Panc1 (cell line): ENCODE results near the gene MAP2K5. TPM values are rescaled to one million over a fixed set of nuclear protein-coding genes. Genes with fewer than 3 reads are reported as not detected.

Source experiments
- ATAC-seq: fragments of 200-7000 bp; cut with Tn5 transposase; 2 replicates; pipeline ENCODE4 v1.9.1; 2020; ENCODE audit warnings: mild to moderate bottlenecking, moderate library complexity
- BruUV-seq: library from RNA; stranded (reverse); fragments of 400-500 nt; replicated peaks from 2 replicates; lab custom pipeline; 2021; lab: Mats Ljungman, UMichigan
- CTCF ChIA-PET: fragments of 300-600 bp; sonication (Branson Sonifier 250); formaldehyde crosslinking; loops from one replicate; lab custom pipeline; 2022; ENCODE audit warnings: antibody characterized with exemption; lab: Charles Lee
- POLR2A ChIA-PET: fragments of 300-600 bp; sonication (Branson Sonifier 250); formaldehyde crosslinking; loops from one replicate; lab custom pipeline; 2022; ENCODE audit warnings: antibody characterized with exemption; lab: Charles Lee
- DNase-seq: peaks from one replicate; pipeline ENCODE4 v3.0.0-alpha.2; 2010; ENCODE audit warnings: low read depth, low spot score
- H3K27ac ChIP-seq: 2 replicates; pipeline ENCODE4 v1.5.1; 2011; ENCODE audit warnings: mild to moderate bottlenecking, low read length, inconsistent platforms
- H3K27me3 ChIP-seq: fragments of 200-500 bp; sonication (Bioruptor generic); 2 replicates; pipeline ENCODE4 v1.6.0; 2014; ENCODE audit warnings: low read length, inconsistent platforms; ENCODE audit not compliant: control insufficient read depth, insufficient read depth
- H3K36me3 ChIP-seq: fragments of 200-500 bp; sonication (Bioruptor generic); 2 replicates; pipeline ENCODE4 v1.5.1; 2014; ENCODE audit warnings: inconsistent platforms, mild to moderate bottlenecking, low read length, moderate library complexity; ENCODE audit not compliant: control insufficient read depth, insufficient read depth
- H3K4me1 ChIP-seq: 2 replicates; pipeline ENCODE4 v1.5.1; 2011; ENCODE audit warnings: inconsistent platforms, mild to moderate bottlenecking, low read length, moderate library complexity; ENCODE audit not compliant: control insufficient read depth, insufficient read depth
- H3K4me3 ChIP-seq, 2 experiments: 2 replicates each; pipeline ENCODE4 v1.5.1; 2011 to 2012; ENCODE audit warnings: low read depth in 2 of 2, low read length in 2 of 2, mild to moderate bottlenecking in 2 of 2, inconsistent platforms in 1 of 2, moderate library complexity in 1 of 2
- H3K9me3 ChIP-seq: fragments of 200-500 bp; sonication (Bioruptor generic); 2 replicates; pipeline ENCODE4 v1.5.1; 2014; ENCODE audit warnings: low read depth, mild to moderate bottlenecking, inconsistent platforms, low read length, moderate library complexity; ENCODE audit not compliant: control insufficient read depth, insufficient read depth
- POLR2AphosphoS5 ChIP-seq: IDR thresholded peaks from 2 replicates; pipeline ENCODE4 v1.6.1; 2012; ENCODE audit warnings: mild to moderate bottlenecking, low read depth, low read length, moderate library complexity
- REST ChIP-seq, 2 experiments: IDR thresholded peaks; 2 replicates each; pipeline ENCODE4 v1.6.1; 2011 to 2012; ENCODE audit warnings: low read depth in 2 of 2, control low read depth in 1 of 2, low read length in 1 of 2, mild to moderate bottlenecking in 1 of 2, moderate library complexity in 1 of 2; ENCODE audit not compliant: insufficient read depth in 1 of 2
- SIN3A ChIP-seq: IDR thresholded peaks from 2 replicates; pipeline ENCODE4 v1.6.1; 2012; ENCODE audit warnings: low read depth, mild to moderate bottlenecking, low read length, moderate library complexity, borderline replicate concordance; ENCODE audit not compliant: insufficient read depth
- TCF7L2 ChIP-seq: IDR thresholded peaks from 2 replicates; pipeline ENCODE4 v1.6.1; 2011; ENCODE audit warnings: mild to moderate bottlenecking, low read depth, low read length, inconsistent platforms
- in situ Hi-C: cut with HindIII; loops from 2 replicates; pipeline ENCODE4 v1.10.0; 2016; ENCODE audit warnings: low sequenced_read_pairs, low pct_unique_long_range_greater_than_20kb
- intact Hi-C: fragments of 100-400 bp; cut with micrococcal nuclease; formaldehyde crosslinking; loops from one replicate; pipeline ENCODE4 v1.10.0; 2022; ENCODE audit not compliant: unreplicated experiment
- total RNA-seq: library from RNA; stranded (reverse); gene quantifications from one replicate; pipeline ENCODE4 v1.2.1, GENCODE V29; 2021; ENCODE audit not compliant: unreplicated experiment
- TF ChIP-seq, protein P1 (sequence below): fragments of 450-650 bp; IDR thresholded peaks from 2 replicates; pipeline ENCODE4 v1.5.1; 2017; ENCODE audit warnings: mild to moderate bottlenecking

Gene MAP2K5
- total RNA-seq, 1 experiment from 2014 or later = 18.3 TPM

GRCh38 chr15:67838789-67839332 lies 296.4 kb downstream of the MAP2K5 start:
- DNase-seq (no peak), ATAC-seq (peak; percentile 50)
- H3K36me3 ChIP-seq = no peaks in the 10 kb centered on the region
- peaks cover 61% of the 10 kb centered on the region for H3K4me1 ChIP-seq
- peak overlapping the region; percentile 81 to 85 for H3K4me3 ChIP-seq
- POLR2A ChIA-PET = no interaction called here
- in situ Hi-C loops = no loop called here
- TF ChIP-seq SIN3A (no peak), POLR2AphosphoS5 (no peak), REST (IDR thresholded peaks at IDR 0.05; ENCODE audit: insufficient read depth in 1 of 2, low read depth in 2 of 2, low read length in 1 of 2) (no peak), TCF7L2 (no peak)
- TF ChIP-seq, protein P1, sequence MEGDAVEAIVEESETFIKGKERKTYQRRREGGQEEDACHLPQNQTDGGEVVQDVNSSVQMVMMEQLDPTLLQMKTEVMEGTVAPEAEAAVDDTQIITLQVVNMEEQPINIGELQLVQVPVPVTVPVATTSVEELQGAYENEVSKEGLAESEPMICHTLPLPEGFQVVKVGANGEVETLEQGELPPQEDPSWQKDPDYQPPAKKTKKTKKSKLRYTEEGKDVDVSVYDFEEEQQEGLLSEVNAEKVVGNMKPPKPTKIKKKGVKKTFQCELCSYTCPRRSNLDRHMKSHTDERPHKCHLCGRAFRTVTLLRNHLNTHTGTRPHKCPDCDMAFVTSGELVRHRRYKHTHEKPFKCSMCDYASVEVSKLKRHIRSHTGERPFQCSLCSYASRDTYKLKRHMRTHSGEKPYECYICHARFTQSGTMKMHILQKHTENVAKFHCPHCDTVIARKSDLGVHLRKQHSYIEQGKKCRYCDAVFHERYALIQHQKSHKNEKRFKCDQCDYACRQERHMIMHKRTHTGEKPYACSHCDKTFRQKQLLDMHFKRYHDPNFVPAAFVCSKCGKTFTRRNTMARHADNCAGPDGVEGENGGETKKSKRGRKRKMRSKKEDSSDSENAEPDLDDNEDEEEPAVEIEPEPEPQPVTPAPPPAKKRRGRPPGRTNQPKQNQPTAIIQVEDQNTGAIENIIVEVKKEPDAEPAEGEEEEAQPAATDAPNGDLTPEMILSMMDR = no peak
- intact Hi-C loops = loop anchor here (5.0 to 10.0 kb wide), 3 partner anchors 317 to 594 kb away; partner anchors contain the start of gene C15orf61
- H3K27me3 ChIP-seq = no peaks in the 10 kb centered on the region
- CTCF ChIA-PET = no interaction called here
- peak overlapping the region; percentile 89 for H3K27ac ChIP-seq
- H3K9me3 ChIP-seq = no peaks in the 10 kb centered on the region
- BruUV-seq = no TSS peak

DNA sequence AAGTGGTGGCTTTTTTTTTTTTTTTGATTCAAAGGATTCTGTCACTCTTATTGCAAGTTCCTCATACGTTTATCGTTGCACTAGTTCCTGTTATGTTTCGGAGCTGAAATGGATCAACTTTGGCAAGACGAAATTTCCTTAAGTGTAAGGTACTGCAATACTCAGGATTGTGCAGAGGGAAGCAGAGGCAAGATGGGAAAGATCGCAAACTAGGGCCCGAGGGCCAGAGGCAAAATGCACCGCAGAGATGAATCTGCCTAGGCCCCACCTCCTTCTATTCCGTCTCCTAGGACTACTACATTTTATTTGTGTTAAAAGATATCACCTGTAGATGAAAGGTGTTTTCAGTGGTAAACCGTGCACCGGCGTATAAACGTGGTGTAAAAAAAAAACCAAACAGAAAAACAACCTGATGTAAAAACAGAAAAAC lies 297.0 kb downstream of the MAP2K5 start:
- Histone ChIP-seq H3K27me3 (no peaks in the 10 kb centered on the region), H3K4me3 (peak overlapping the region; percentile 81 to 85), H3K4me1 (peaks cover 68% of the 10 kb centered on the region), H3K9me3 (no peaks in the 10 kb centered on the region), H3K27ac (peak overlapping the region; percentile 89), H3K36me3 (no peaks in the 10 kb centered on the region)
- BruUV-seq = no TSS peak
- peak; percentile 67 for DNase-seq
- in situ Hi-C loops = no loop called here
- POLR2A ChIA-PET = interaction anchor here (0.7 kb wide), 1 partner anchor 710 kb away, joined by 7 read pairs; no protein-coding TSS in a partner anchor
- intact Hi-C loops = loop anchor here (5.0 to 10.0 kb wide), 3 partner anchors 317 to 595 kb away; partner anchors contain the start of gene C15orf61
- ATAC-seq = peak; percentile 44
- CTCF ChIA-PET = no interaction called here
- TF ChIP-seq TCF7L2 = 0 out of 2 replicates have a peak, but pooled peaks have one; percentile 29
- TF ChIP-seq, protein P1 = no peak
